NCI-H446 treated with DMSO at 0.1 percent for 48 hours (cell line): ENCODE data around the gene C6orf52.
"Not testable (repeated sequence)": the region's sequence is repeated elsewhere in the genome, so short reads cannot be mapped to it uniquely, and the experiment has no call there.

Experiments
- DNase-seq: peaks from one replicate; lab custom pipeline; 2025; lab: John Stamatoyannopoulos, UW

C6orf52 gene

GRCh38 chr6:10696655-10697054 lies 2.2 kb upstream of the C6orf52 start:
- no peak for DNase-seq

- DNase-seq = no peak
These were observed 756 bp upstream of the C6orf52 start for GRCh38 chr6:10695086-10695657.

- DNase-seq = no peak
These were observed 1.4 kb downstream of the C6orf52 start for GRCh38 chr6:10692965-10693538.

GRCh38 chr6:10690651-10691445 lies 3.6 kb downstream of the C6orf52 start:
- DNase-seq = no peak

DNA sequence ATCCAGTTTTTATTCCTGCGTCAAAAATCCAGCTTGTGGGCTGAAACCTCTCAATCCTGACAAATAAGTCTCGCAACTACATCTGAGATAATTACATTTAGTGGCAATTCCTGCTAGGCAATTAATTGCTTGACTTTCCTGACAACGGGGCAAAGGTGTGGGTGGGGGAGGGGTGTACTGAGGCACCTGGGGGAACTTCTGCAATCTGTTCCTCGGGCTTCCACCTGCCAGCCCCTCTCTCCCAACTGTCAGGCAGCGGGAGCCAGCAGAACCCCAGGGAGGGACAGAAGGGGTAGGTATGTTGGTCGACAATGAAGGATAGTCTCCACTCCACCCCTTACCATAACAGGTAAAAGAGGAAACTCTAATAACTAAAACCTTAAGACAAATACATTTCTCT lies 6.8 kb downstream of the C6orf52 start:
- no peak for DNase-seq

- DNase-seq = no peak
These were observed 7.5 kb downstream of the C6orf52 start for GRCh38 chr6:10686901-10687300.

DNA sequence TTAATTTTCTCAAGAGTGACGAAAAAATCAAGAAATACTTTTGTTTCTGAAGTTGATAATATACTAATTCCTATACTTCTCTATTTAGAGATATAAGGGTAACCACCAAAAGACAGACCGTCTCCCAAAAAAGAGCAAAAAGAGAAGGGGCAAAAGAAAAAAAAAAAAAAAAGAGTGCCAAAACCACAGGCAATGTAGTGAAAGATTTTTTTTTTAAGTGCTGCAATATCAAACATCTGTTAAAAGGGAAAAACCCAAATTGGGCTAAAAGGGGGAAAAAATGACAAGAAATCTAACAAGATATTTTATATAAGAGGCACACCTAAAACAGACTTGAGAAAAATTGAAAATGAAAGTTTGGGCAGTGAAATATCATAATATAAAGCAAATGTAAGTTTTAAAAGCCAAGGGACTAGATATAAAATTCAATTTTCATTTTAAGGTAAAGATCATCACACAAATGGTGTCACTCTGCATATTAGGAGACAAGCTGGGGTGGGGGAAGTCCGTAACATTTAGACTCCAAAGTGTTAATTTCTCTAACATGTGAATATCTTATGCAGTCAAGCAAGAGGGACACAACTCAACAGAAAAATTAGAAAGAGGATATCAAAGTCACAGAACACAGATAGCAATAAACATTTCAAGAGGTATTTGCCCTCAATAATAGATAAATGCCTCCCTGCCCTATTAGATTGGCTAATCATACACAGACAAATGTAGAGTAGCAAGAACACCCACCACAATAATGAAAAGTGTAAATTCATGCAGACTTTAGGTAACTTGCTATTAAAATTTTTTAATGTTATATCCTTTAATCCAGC lies 9.1 kb downstream of the C6orf52 start:
- DNase-seq = no peak

GRCh38 chr6:10684618-10685017 lies 9.8 kb downstream of the C6orf52 start:
- DNase-seq = no peak

GRCh38 chr6:10682355-10682988 lies 11.9 kb downstream of the C6orf52 start:
- no peak for DNase-seq

DNA sequence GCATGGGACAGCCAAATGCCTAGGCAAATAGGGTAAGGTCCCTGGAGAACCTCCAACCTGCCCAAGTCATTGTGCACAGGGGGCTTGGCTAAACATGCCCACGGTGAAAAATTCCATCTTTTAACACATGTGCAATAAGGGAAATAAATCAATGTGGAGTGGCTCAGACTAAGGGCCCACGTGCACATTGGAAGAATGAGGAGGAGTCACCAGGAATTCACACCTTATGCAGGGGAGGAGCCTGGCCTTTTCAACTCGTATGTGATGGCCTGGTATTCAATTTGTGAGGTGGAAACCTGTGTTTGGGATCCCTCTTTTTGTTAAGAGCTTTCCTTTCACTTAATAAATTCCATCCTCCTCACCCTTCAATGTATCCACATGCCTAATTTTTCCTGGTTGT lies 12.6 kb downstream of the C6orf52 start:
- no peak for DNase-seq

GRCh38 chr6:10678456-10678855 lies 16.0 kb downstream of the C6orf52 start:
- DNase-seq = no peak

DNA sequence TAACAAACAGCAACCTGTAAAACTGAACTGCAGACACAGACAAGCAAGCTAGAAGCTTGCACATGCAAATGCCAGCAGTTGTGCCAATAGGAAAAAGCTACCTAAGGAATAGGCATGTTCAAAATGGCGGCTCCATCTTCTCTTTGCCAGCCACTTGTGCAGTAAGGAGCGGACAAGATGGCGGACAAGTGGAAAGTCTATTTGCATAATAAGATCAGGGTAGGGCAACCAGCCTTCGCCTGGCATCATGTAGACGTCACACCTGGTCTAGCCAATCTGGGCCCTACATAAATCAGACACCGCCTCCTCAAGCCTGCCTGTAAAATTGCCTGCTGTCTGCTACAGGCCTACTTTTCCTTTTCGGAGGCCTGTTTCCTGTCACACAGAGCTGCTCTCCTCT lies 18.0 kb downstream of the C6orf52 start:
- DNase-seq = no peak

- DNase-seq = no peak
These were observed 26.1 kb downstream of the C6orf52 start for GRCh38 chr6:10668126-10668917.

GRCh38 chr6:10665595-10665994 lies 28.8 kb downstream of the C6orf52 start:
- not testable (repeated sequence) for DNase-seq

- no peak for DNase-seq
These were observed 31.7 kb downstream of the C6orf52 start for GRCh38 chr6:10662742-10663141.

DNA sequence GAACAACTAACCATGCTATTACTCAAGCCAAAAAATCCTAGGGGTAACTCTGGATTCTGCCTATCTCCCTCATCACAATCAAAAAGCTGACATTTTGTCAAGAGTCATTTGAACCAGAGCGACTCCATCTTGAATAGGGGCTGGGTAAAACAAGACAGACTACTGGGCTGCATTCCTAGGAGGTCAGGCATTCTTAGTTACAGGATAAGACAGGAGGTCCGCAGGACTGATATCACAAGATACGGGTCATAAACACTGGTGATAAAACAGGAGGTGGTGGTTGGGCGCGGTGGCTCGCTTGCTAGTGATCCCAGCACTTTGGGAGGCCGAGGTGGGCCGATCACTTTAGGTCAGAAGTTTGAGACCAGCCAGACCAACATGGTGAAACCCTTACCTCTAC lies 32.2 kb downstream of the C6orf52 start:
- DNase-seq = no peak

- not testable (repeated sequence) for DNase-seq
These were observed 33.8 kb downstream of the C6orf52 start for GRCh38 chr6:10660431-10661191.

DNA sequence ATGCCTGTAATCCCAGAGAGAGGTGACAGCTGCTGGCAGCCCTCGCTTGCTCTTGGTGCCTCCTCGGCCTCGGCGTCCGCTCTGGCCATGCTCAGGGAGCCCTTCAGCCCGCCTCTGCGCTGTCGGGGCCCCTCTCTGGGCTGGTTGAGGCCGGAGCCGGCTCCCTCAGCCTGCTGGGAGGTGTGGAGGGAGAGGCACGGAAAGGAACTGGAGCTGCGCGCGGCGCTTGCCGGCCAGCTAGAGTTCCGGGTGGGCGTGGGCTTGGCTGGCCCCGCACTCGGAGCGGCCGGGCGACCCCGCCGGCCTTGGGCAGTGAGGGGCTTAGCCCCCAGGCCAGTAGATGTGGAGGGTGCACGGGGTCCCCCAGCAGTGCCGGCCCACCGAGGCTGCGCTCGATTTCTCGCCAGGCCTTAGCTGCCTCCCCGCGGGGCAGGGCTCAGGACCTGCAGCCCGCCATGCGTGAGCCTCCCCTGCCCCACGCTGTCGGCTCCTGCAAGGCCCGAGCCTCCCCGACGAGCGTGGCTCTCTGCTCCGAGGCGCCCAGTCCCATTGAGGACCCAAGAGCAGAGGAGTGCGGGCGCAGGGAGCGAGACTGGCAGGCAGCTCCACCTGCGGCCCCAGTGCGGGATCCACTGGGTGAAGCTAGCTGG lies 34.6 kb downstream of the C6orf52 start:
- DNase-seq = no peak

GRCh38 chr6:10658910-10659698 lies 35.3 kb downstream of the C6orf52 start:
- no peak for DNase-seq
